Dendritic cell treated with granulocyte-macrophage colony-stimulating factor and Interleukin-4, amounts not matched to agents 40 ng/mL and 50 ng/mL, for 4 days (primary cell): ENCODE measurements around the gene SP2.

ENCODE experiments used
- H3K27ac Mint-ChIP-seq: one replicate; pipeline ENCODE4 v1.8.0; 2022; ENCODE audit warnings: mild to moderate bottlenecking, mixed read lengths
- H3K27me3 Mint-ChIP-seq: one replicate; pipeline ENCODE4 v1.8.0; 2022; ENCODE audit warnings: mild to moderate bottlenecking, mixed read lengths
- H3K36me3 Mint-ChIP-seq: one replicate; pipeline ENCODE4 v1.8.0; 2022; ENCODE audit warnings: low read depth, mixed read lengths
- H3K4me1 Mint-ChIP-seq: one replicate; pipeline ENCODE4 v1.8.0; 2022; ENCODE audit warnings: low read depth, mixed read lengths
- H3K4me3 Mint-ChIP-seq: one replicate; pipeline ENCODE4 v1.8.0; 2022; ENCODE audit warnings: mild to moderate bottlenecking, moderate library complexity, mixed read lengths
- H3K9me3 Mint-ChIP-seq: one replicate; pipeline ENCODE4 v1.8.0; 2022; ENCODE audit warnings: mixed read lengths
- intact Hi-C: fragments of 100-400 bp; cut with micrococcal nuclease; formaldehyde crosslinking; loops from one replicate; pipeline ENCODE4 v1.15.0; 2022

Gene SP2

GRCh38 chr17:47860386-47860785 lies 35.6 kb upstream of the SP2 start:
- H3K4me3 Mint-ChIP-seq, result no peak overlapping the region
- intact Hi-C loops, result no loop called here
- peaks cover 43% of the 10 kb centered on the region for H3K27me3 Mint-ChIP-seq
- no peak overlapping the region for H3K27ac Mint-ChIP-seq
- H3K36me3 Mint-ChIP-seq, result no peaks in the 10 kb centered on the region
- no peaks in the 10 kb centered on the region for H3K9me3 Mint-ChIP-seq
- peaks cover 34% of the 10 kb centered on the region for H3K4me1 Mint-ChIP-seq

- Mint-ChIP-seq H3K36me3 (no peaks in the 10 kb centered on the region), H3K27ac (no peak overlapping the region), H3K9me3 (no peaks in the 10 kb centered on the region), H3K27me3 (peaks cover 43% of the 10 kb centered on the region), H3K4me1 (peaks cover 14% of the 10 kb centered on the region), H3K4me3 (no peak overlapping the region)
- intact Hi-C loops, result no loop called here
Observed at GRCh38 chr17:47862621-47863440, 33.2 kb upstream of the SP2 start.

GRCh38 chr17:47864791-47865216 lies 31.2 kb upstream of the SP2 start:
- peaks cover 8% of the 10 kb centered on the region for H3K4me1 Mint-ChIP-seq
- no peak overlapping the region for H3K4me3 Mint-ChIP-seq
- H3K9me3 Mint-ChIP-seq, result no peaks in the 10 kb centered on the region
- no peak overlapping the region for H3K27ac Mint-ChIP-seq
- intact Hi-C loops, result no loop called here
- H3K27me3 Mint-ChIP-seq, result peaks cover 44% of the 10 kb centered on the region
- no peaks in the 10 kb centered on the region for H3K36me3 Mint-ChIP-seq

- intact Hi-C loops, result no loop called here
- H3K9me3 Mint-ChIP-seq, result no peaks in the 10 kb centered on the region
- H3K4me1 Mint-ChIP-seq, result peaks cover 8% of the 10 kb centered on the region
- peaks cover 61% of the 10 kb centered on the region for H3K27me3 Mint-ChIP-seq
- H3K36me3 Mint-ChIP-seq, result no peaks in the 10 kb centered on the region
- no peak overlapping the region for H3K27ac Mint-ChIP-seq
- no peak overlapping the region for H3K4me3 Mint-ChIP-seq
Observed at GRCh38 chr17:47866941-47867340, 29.1 kb upstream of the SP2 start.

GRCh38 chr17:47867813-47868533 lies 28.1 kb upstream of the SP2 start:
- Mint-ChIP-seq H3K4me1 (peaks cover 4% of the 10 kb centered on the region), H3K27ac (no peak overlapping the region), H3K9me3 (no peaks in the 10 kb centered on the region), H3K36me3 (no peaks in the 10 kb centered on the region), H3K4me3 (no peak overlapping the region), H3K27me3 (peaks cover 71% of the 10 kb centered on the region)
- intact Hi-C loops, result no loop called here

GRCh38 chr17:47869114-47869513 lies 26.9 kb upstream of the SP2 start:
- H3K4me1 Mint-ChIP-seq, result peaks cover 7% of the 10 kb centered on the region
- no peak overlapping the region for H3K27ac Mint-ChIP-seq
- peaks cover 79% of the 10 kb centered on the region for H3K27me3 Mint-ChIP-seq
- H3K36me3 Mint-ChIP-seq, result no peaks in the 10 kb centered on the region
- peaks cover 7% of the 10 kb centered on the region for H3K9me3 Mint-ChIP-seq
- intact Hi-C loops, result no loop called here
- no peak overlapping the region for H3K4me3 Mint-ChIP-seq

- Mint-ChIP-seq H3K36me3 (no peaks in the 10 kb centered on the region), H3K4me1 (peaks cover 11% of the 10 kb centered on the region), H3K27me3 (peaks cover 81% of the 10 kb centered on the region), H3K9me3 (peaks cover 9% of the 10 kb centered on the region), H3K27ac (no peak overlapping the region), H3K4me3 (no peak overlapping the region)
- intact Hi-C loops, result no loop called here
Observed at GRCh38 chr17:47870056-47870455, 26.0 kb upstream of the SP2 start.

- H3K4me3 Mint-ChIP-seq, result no peak overlapping the region
- intact Hi-C loops, result no loop called here
- H3K4me1 Mint-ChIP-seq, result peaks cover 11% of the 10 kb centered on the region
- H3K36me3 Mint-ChIP-seq, result no peaks in the 10 kb centered on the region
- no peak overlapping the region for H3K27ac Mint-ChIP-seq
- peaks cover 9% of the 10 kb centered on the region for H3K9me3 Mint-ChIP-seq
- H3K27me3 Mint-ChIP-seq, result peaks cover 79% of the 10 kb centered on the region
Observed at GRCh38 chr17:47871048-47871447, 25.0 kb upstream of the SP2 start.

- peaks cover 9% of the 10 kb centered on the region for H3K9me3 Mint-ChIP-seq
- peaks cover 11% of the 10 kb centered on the region for H3K4me1 Mint-ChIP-seq
- peaks cover 69% of the 10 kb centered on the region for H3K27me3 Mint-ChIP-seq
- intact Hi-C loops, result no loop called here
- H3K4me3 Mint-ChIP-seq, result no peak overlapping the region
- H3K36me3 Mint-ChIP-seq, result no peaks in the 10 kb centered on the region
- no peak overlapping the region for H3K27ac Mint-ChIP-seq
Observed at GRCh38 chr17:47872019-47872650, 23.9 kb upstream of the SP2 start.

- Mint-ChIP-seq H3K9me3 (peaks cover 9% of the 10 kb centered on the region), H3K36me3 (no peaks in the 10 kb centered on the region), H3K4me1 (peaks cover 17% of the 10 kb centered on the region), H3K27me3 (peaks cover 67% of the 10 kb centered on the region), H3K27ac (no peak overlapping the region), H3K4me3 (no peak overlapping the region)
- intact Hi-C loops, result no loop called here
Observed at GRCh38 chr17:47872651-47873161, 23.3 kb upstream of the SP2 start.

GRCh38 chr17:47873200-47874090 lies 22.6 kb upstream of the SP2 start:
- peaks cover 9% of the 10 kb centered on the region for H3K9me3 Mint-ChIP-seq

GRCh38 chr17:47875011-47875985 lies 20.7 kb upstream of the SP2 start:
- H3K4me1 Mint-ChIP-seq, result peaks cover 24% of the 10 kb centered on the region
- intact Hi-C loops, result no loop called here
- peaks cover 59% of the 10 kb centered on the region for H3K27me3 Mint-ChIP-seq
- H3K36me3 Mint-ChIP-seq, result no peaks in the 10 kb centered on the region
- H3K4me3 Mint-ChIP-seq, result no peak overlapping the region
- H3K27ac Mint-ChIP-seq, result no peak overlapping the region
- peaks cover 9% of the 10 kb centered on the region for H3K9me3 Mint-ChIP-seq

More at GRCh38 chr17:47873200-47874090, 22.6 kb upstream of the SP2 start:
- H3K4me1 Mint-ChIP-seq, result peaks cover 24% of the 10 kb centered on the region
- intact Hi-C loops, result no loop called here
- no peaks in the 10 kb centered on the region for H3K36me3 Mint-ChIP-seq
- no peak overlapping the region for H3K27ac Mint-ChIP-seq
- H3K27me3 Mint-ChIP-seq, result peaks cover 67% of the 10 kb centered on the region
- H3K4me3 Mint-ChIP-seq, result no peak overlapping the region
